HEK293T (cell line): Measurements from ENCODE around the gene HSD11B1L.

Source experiments
- ARNT ChIP-seq: fragments of 450-650 bp; IDR thresholded peaks from 2 replicates; pipeline ENCODE4 v1.6.1; 2017; ENCODE audit warnings: mild to moderate bottlenecking
- BHLHE40 ChIP-seq: fragments of 450-650 bp; IDR thresholded peaks from 2 replicates; pipeline ENCODE4 v1.6.1; 2016; ENCODE audit warnings: mild to moderate bottlenecking, moderate library complexity, borderline replicate concordance
- ELF4 ChIP-seq: fragments of 450-650 bp; IDR thresholded peaks from 2 replicates; pipeline ENCODE4 v1.6.1; 2017; ENCODE audit warnings: antibody characterized with exemption
- FOXA1 ChIP-seq: fragments of 450-650 bp; IDR thresholded peaks from 2 replicates; pipeline ENCODE4 v1.6.1; 2016; ENCODE audit warnings: mild to moderate bottlenecking
- FOXM1 ChIP-seq: fragments of 450-650 bp; IDR thresholded peaks from 2 replicates; pipeline ENCODE4 v1.6.1; 2017; ENCODE audit warnings: mild to moderate bottlenecking, borderline replicate concordance
- L3MBTL2 ChIP-seq: fragments of 450-650 bp; conservative IDR thresholded peaks from 2 replicates; pipeline ENCODE4 v1.6.1; 2016; ENCODE audit warnings: mild to moderate bottlenecking
- LEF1 ChIP-seq: fragments of 450-650 bp; IDR thresholded peaks from 2 replicates; pipeline ENCODE4 v1.6.1; 2017; ENCODE audit warnings: mild to moderate bottlenecking, borderline replicate concordance
- NFRKB ChIP-seq: fragments of 450-650 bp; IDR thresholded peaks from 2 replicates; pipeline ENCODE4 v1.6.1; 2016; ENCODE audit warnings: mild to moderate bottlenecking, moderate library complexity
- PKNOX1 ChIP-seq: fragments of 450-650 bp; IDR thresholded peaks from 2 replicates; pipeline ENCODE4 v1.6.1; 2016
- SP1 ChIP-seq: fragments of 450-650 bp; IDR thresholded peaks from 2 replicates; pipeline ENCODE4 v1.6.1; 2017
- SUZ12 ChIP-seq: fragments of 450-650 bp; IDR thresholded peaks from 2 replicates; pipeline ENCODE4 v1.6.1; 2016; ENCODE audit warnings: mild to moderate bottlenecking
- ZNF384 ChIP-seq: fragments of 450-650 bp; IDR thresholded peaks from 2 replicates; pipeline ENCODE4 v1.6.1; 2016

- TF ChIP-seq SP1 (no peak), FOXM1 (no peak), ELF4 (no peak), FOXA1 (no peak), SUZ12 (no peak), BHLHE40 (no peak), L3MBTL2 (no peak), NFRKB (no peak), LEF1 (no peak), ZNF384 (no peak), PKNOX1 (no peak), ARNT (no peak)
These were observed 1.3 kb downstream of the HSD11B1L start for GRCh38 chr19:5682107-5682482.
